CD4-positive, alpha-beta T cell (primary cell): Measurements from ENCODE around the gene RSRP1. TPM values are rescaled to one million over a fixed set of nuclear protein-coding genes. Genes with fewer than 3 reads are reported as not detected.
A peak's percentile ranks its signal among the peaks of the same experiment; 100 is the strongest.

Experiments
- ATAC-seq: fragments of 200-7000 bp; cut with Tn5 transposase; one replicate; pipeline ENCODE4 v1.10.0; 2022; ENCODE audit warnings: mild to moderate bottlenecking; ENCODE audit not compliant: poor library complexity
- CTCF ChIA-PET: fragments of 350-600 bp; sonication (Branson Sonifier 250); formaldehyde crosslinking; loops from one replicate; lab custom pipeline; 2021; ENCODE audit warnings: antibody characterized with exemption, inconsistent platforms; lab: Charles Lee
- POLR2A ChIA-PET: fragments of 350-600 bp; sonication (Branson Sonifier 250); formaldehyde crosslinking; loops from one replicate; lab custom pipeline; 2021; ENCODE audit warnings: antibody characterized with exemption, inconsistent platforms; lab: Charles Lee
- DNase-seq, 14 experiments: peaks; one replicate each; pipeline ENCODE4 v3.0.0-alpha.2; 2013 to 2020; ENCODE audit warnings: mixed read lengths in 2 of 14
- H3K27ac ChIP-seq, 2 donors: one replicate each; pipeline versions ENCODE4 v1.5.1 to v1.7.0; 2013; ENCODE audit warnings: low read length in 2 of 2, low read depth in 1 of 2, mild to moderate bottlenecking in 1 of 2
- H3K27me3 ChIP-seq, 2 experiments: 1 replicate in 1 of 2; 2 replicates in 1 of 2; pipeline versions ENCODE4 v1.6.1 to v1.7.0; 2013; ENCODE audit warnings: low read length in 2 of 2, control low read depth in 1 of 2, mild to moderate bottlenecking in 1 of 2, moderate library complexity in 1 of 2; ENCODE audit not compliant: insufficient read depth in 2 of 2, control insufficient read depth in 1 of 2
- H3K36me3 ChIP-seq: one replicate; pipeline ENCODE4 v1.6.1; 2013; ENCODE audit warnings: low read length, control low read depth; ENCODE audit not compliant: insufficient read depth
- H3K4me1 ChIP-seq: one replicate; pipeline ENCODE4 v1.6.1; 2013; ENCODE audit warnings: low read length, control low read depth; ENCODE audit not compliant: insufficient read depth
- H3K4me3 ChIP-seq: one replicate; pipeline ENCODE4 v1.5.1; 2013; ENCODE audit warnings: mild to moderate bottlenecking, low read length, moderate library complexity
- H3K9me3 ChIP-seq, 2 experiments: 1 replicate in 1 of 2; 2 replicates in 1 of 2; pipeline versions ENCODE4 v1.6.1 to v1.7.0; 2013; ENCODE audit warnings: low read length in 2 of 2, mild to moderate bottlenecking in 2 of 2, control low read depth in 1 of 2, moderate library complexity in 1 of 2; ENCODE audit not compliant: control insufficient read depth in 1 of 2, insufficient read depth in 1 of 2
- H3K27ac Mint-ChIP-seq: one replicate; pipeline ENCODE4 v1.8.0; 2020; ENCODE audit warnings: mixed read lengths
- H3K27me3 Mint-ChIP-seq: one replicate; pipeline ENCODE4 v1.8.0; 2021; ENCODE audit warnings: mixed read lengths
- H3K36me3 Mint-ChIP-seq: one replicate; pipeline ENCODE4 v1.8.0; 2021; ENCODE audit warnings: low read depth, mixed read lengths
- H3K4me1 Mint-ChIP-seq: one replicate; pipeline ENCODE4 v1.8.0; 2021; ENCODE audit warnings: low read depth, mixed read lengths
- H3K4me3 Mint-ChIP-seq: one replicate; pipeline ENCODE4 v1.8.0; 2020; ENCODE audit warnings: mild to moderate bottlenecking, mixed read lengths
- H3K9me3 Mint-ChIP-seq: one replicate; pipeline ENCODE4 v1.8.0; 2020; ENCODE audit warnings: mixed read lengths
- intact Hi-C, 2 experiments: fragments of 100-400 bp; cut with DNase I in 1 of 2; cut with micrococcal nuclease in 1 of 2; formaldehyde crosslinking; loops; one replicate each; pipeline versions ENCODE4 v1.15.1 to v1.9.0; 2023 to 2025; cut with DNase I, micrococcal nuclease
- total RNA-seq, 174 experiments: library from RNA in 2 of 174; stranded (reverse) in 2 of 174; gene quantifications; one replicate each; pipeline ENCODE4 v1.2.3 and lab custom pipeline; 2021 to 2026
- TF ChIP-seq, protein P1 (sequence below): fragments of 200-600 bp; IDR thresholded peaks from one replicate; pipeline ENCODE4 v1.8.0; 2022; ENCODE audit warnings: antibody characterized with exemption, mild to moderate bottlenecking

The RSRP1 gene
- total RNA-seq, 2 experiments from 2014 or later: 395 to 428 TPM

DNA sequence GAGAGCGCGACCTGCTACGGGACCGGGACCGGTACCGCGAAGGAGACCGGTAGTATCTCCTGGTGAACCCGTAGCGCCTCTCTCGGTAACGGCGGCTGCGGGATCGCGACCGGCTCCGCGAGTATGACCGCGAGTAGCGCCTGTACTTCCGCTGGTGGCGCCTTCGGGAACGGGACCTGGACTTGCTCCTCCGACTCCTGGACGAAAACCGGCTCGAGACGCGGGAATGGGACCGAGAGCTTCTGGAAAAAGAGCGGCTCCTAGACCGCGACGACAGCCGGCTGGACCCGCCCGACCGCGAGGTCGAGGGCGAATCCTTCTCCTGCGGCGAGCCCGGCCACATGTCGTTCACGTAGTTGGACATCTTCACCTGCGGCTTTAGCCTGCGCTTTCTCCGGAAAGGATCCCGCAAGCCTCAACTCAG is 642 bp downstream of the RSRP1 start:
- peak in 9 of 14 experiments; percentile 9 to 58 (median 24) for DNase-seq
- no peak for ATAC-seq
- CTCF ChIA-PET: no interaction called here
- Mint-ChIP-seq H3K36me3 (peaks cover 60% of the 10 kb centered on the region), H3K27me3 (peaks cover 5% of the 10 kb centered on the region), H3K4me3 (peak overlapping the region; percentile 97), H3K4me1 (peaks cover 66% of the 10 kb centered on the region), H3K27ac (peak overlapping the region; percentile 99), H3K9me3 (no peaks in the 10 kb centered on the region)
- no peaks in the 10 kb centered on the region for H3K27me3 ChIP-seq
- TF ChIP-seq, protein P1, sequence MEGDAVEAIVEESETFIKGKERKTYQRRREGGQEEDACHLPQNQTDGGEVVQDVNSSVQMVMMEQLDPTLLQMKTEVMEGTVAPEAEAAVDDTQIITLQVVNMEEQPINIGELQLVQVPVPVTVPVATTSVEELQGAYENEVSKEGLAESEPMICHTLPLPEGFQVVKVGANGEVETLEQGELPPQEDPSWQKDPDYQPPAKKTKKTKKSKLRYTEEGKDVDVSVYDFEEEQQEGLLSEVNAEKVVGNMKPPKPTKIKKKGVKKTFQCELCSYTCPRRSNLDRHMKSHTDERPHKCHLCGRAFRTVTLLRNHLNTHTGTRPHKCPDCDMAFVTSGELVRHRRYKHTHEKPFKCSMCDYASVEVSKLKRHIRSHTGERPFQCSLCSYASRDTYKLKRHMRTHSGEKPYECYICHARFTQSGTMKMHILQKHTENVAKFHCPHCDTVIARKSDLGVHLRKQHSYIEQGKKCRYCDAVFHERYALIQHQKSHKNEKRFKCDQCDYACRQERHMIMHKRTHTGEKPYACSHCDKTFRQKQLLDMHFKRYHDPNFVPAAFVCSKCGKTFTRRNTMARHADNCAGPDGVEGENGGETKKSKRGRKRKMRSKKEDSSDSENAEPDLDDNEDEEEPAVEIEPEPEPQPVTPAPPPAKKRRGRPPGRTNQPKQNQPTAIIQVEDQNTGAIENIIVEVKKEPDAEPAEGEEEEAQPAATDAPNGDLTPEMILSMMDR: no peak
- peaks cover 29% of the 10 kb centered on the region for H3K4me1 ChIP-seq
- H3K4me3 ChIP-seq: peak overlapping the region; percentile 97
- peak overlapping the region; percentile 98 to 99 for H3K27ac ChIP-seq
- POLR2A ChIA-PET: interaction anchor here (0.5 to 6.0 kb wide), 13 partner anchors 11 to 763 kb away, joined by 3 to 277 read pairs (median 5); partner anchors contain the start of genes CLIC4, MACO1, RUNX3 and SYF2
- H3K36me3 ChIP-seq: peaks cover 51% of the 10 kb centered on the region
- intact Hi-C loops: loop anchor here (1.0 to 10.0 kb wide), 8 partner anchors 14 to 1988 kb away; partner anchors contain the start of genes SYF2 (in 2 of the 2), TMEM50A (in 2 of the 2), LYPLA2 (in 1 of the 2) and MTFR1L (in 1 of the 2)
- no peaks in the 10 kb centered on the region for H3K9me3 ChIP-seq

DNA sequence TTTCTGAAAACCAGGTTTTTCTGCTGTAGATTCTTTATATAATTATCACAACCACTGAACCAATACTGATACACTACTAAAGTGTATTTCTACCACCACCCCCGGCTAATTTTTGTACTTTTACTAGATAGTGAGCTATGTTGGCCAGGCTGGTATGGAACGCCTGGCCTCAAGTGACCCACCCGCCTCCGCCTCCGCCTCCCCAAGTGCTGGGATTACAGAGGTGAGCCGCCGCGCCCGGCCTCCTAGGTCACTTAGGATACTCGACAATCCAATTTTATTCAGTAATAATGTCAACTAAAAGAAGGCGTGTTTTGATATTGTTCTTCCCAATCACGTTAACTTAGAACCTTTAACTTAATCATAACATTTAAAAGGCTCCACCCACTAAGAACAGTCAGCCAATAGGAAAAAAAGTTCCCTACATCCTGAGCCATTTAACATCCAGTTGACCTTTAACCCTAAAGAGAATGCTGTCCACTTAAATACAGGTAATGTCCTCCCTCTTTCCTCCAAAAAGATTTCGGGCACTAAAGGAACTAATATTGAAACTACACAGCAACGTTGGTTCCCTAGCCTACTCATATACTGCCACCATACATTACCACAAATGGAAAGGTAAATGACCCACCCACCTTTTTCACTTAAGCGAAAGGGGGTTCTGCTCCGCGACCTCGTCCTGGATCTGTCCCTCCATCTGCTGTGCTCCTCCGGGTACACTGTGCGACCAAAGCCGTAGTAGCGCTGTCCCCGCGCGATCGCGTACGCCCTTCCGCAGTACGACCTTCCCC is 1.2 kb downstream of the RSRP1 start:
- Histone ChIP-seq H3K27ac (peak overlapping the region; percentile 98 to 99), H3K36me3 (peaks cover 55% of the 10 kb centered on the region), H3K4me3 (peak overlapping the region; percentile 97), H3K27me3 (no peaks in the 10 kb centered on the region), H3K9me3 (no peaks in the 10 kb centered on the region), H3K4me1 (peaks cover 35% of the 10 kb centered on the region)
- POLR2A ChIA-PET: interaction anchor here (1.1 to 6.0 kb wide), 3 partner anchors 11 to 22 kb away, joined by 6 to 277 read pairs (median 45); partner anchors contain the start of gene SYF2
- CTCF ChIA-PET: interaction anchor here (1.5 to 2.5 kb wide), 2 partner anchors 13 to 94 kb away, joined by 3 to 12 read pairs; partner anchors contain the start of gene SYF2
- H3K36me3 Mint-ChIP-seq: peaks cover 66% of the 10 kb centered on the region
- H3K27me3 Mint-ChIP-seq: peaks cover 5% of the 10 kb centered on the region
- peak overlapping the region; percentile 97 for H3K4me3 Mint-ChIP-seq
- intact Hi-C loops: loop anchor here (2.0 to 10.0 kb wide), 7 partner anchors 23 to 1989 kb away; partner anchors contain the start of genes TMEM50A (in 2 of the 2), LYPLA2 (in 1 of the 2), MTFR1L (in 1 of the 2) and PDIK1L (in 1 of the 2)
- TF ChIP-seq, protein P1: no peak
- H3K27ac Mint-ChIP-seq: peak overlapping the region; percentile 99
- DNase-seq: peak in 2 of 14 experiments; percentile 6 to 30
- ATAC-seq: no peak
- H3K4me1 Mint-ChIP-seq: peaks cover 72% of the 10 kb centered on the region
- no peaks in the 10 kb centered on the region for H3K9me3 Mint-ChIP-seq

DNA sequence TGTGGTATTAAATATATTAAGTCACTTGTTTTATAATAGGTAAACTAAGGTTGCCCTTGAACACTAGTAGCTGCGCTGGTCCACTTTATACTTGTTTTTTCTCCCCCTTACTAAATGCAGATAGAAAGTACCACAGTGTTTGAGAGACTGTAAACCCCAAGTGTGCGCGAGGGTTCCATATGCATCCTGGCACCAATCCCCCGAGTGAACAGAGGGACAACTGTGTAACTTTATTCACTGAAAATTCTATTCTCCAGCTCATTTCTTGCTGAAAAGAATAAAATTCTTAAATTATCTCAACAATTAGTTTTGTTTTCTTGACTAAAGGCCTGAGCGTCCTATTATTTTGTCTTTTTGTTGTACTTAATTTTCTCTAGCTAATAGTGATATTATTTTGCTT is 1.9 kb downstream of the RSRP1 start:
- Mint-ChIP-seq H3K9me3 (no peaks in the 10 kb centered on the region), H3K27ac (peak overlapping the region; percentile 99), H3K4me1 (peaks cover 78% of the 10 kb centered on the region), H3K4me3 (peak overlapping the region; percentile 97), H3K36me3 (peaks cover 69% of the 10 kb centered on the region), H3K27me3 (peaks cover 5% of the 10 kb centered on the region)
- Histone ChIP-seq H3K36me3 (peaks cover 55% of the 10 kb centered on the region), H3K27me3 (no peaks in the 10 kb centered on the region), H3K27ac (no peak overlapping the region), H3K4me3 (peak overlapping the region; percentile 97), H3K9me3 (no peaks in the 10 kb centered on the region), H3K4me1 (peaks cover 41% of the 10 kb centered on the region)
- TF ChIP-seq, protein P1: no peak
- no peak for DNase-seq
- CTCF ChIA-PET: interaction anchor here (1.5 to 2.5 kb wide), 2 partner anchors 13 to 95 kb away, joined by 3 to 12 read pairs; partner anchors contain the start of gene SYF2
- POLR2A ChIA-PET: interaction anchor here (0.7 to 6.0 kb wide), 5 partner anchors 11 to 175 kb away, joined by 3 to 277 read pairs (median 4); partner anchors contain the start of gene SYF2
- ATAC-seq: no peak
- intact Hi-C loops: loop anchor here (5.0 to 10.0 kb wide), 5 partner anchors 92 to 1989 kb away; partner anchors contain the start of genes LYPLA2 (in 1 of the 2), MTFR1L (in 1 of the 2), PDIK1L (in 1 of the 2) and TMEM50A (in 1 of the 2)
